ENCODE measurements around the gene VCX2.
"Not testable (repeated sequence)": the region's sequence is repeated elsewhere in the genome, so short reads cannot be mapped to it uniquely, and the experiment has no call there.

Gene VCX2

DNA sequence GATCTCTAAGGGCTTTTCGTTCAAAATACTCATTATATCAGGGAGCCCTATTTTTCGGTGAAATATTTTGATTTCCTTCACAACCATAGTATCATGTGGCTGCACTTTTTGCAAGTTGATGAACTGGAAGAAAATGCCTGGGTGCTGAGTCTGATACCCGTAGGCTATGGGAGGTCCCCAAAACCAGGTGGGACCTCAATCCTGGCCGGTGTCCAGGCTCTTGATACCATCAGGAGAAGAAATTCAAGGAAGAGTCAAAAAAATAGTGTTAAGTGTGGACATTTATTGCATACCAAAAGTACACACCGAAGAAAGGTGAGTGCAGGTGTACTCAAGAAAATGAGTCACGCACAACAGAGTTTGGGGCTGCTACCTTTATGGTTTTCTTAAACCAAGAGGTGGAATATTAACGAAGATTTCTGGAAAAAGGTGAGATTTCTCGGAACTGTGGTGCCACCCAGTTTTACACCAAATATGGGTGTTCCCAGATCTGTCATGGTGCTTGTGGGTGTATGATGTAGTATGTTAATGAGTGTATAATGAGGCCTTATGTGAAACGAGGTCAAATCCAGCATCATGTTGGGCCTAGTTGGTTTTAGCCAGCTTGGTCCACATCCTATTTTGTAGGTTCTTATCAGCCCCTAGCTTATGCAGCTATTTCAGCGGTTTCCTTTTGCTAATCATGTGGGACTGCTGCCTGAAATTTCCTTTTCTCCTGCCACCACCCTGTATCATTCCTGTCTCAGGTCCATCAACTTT lies 29.9 kb downstream of the VCX2 start:
- DNase-seq (ENCODE audit: low spot score) = no peak
- TF ChIP-seq, protein P1, sequence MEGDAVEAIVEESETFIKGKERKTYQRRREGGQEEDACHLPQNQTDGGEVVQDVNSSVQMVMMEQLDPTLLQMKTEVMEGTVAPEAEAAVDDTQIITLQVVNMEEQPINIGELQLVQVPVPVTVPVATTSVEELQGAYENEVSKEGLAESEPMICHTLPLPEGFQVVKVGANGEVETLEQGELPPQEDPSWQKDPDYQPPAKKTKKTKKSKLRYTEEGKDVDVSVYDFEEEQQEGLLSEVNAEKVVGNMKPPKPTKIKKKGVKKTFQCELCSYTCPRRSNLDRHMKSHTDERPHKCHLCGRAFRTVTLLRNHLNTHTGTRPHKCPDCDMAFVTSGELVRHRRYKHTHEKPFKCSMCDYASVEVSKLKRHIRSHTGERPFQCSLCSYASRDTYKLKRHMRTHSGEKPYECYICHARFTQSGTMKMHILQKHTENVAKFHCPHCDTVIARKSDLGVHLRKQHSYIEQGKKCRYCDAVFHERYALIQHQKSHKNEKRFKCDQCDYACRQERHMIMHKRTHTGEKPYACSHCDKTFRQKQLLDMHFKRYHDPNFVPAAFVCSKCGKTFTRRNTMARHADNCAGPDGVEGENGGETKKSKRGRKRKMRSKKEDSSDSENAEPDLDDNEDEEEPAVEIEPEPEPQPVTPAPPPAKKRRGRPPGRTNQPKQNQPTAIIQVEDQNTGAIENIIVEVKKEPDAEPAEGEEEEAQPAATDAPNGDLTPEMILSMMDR (IDR thresholded peaks at IDR 0.05; ENCODE audit: extremely low read depth, missing control alignments) = no peak

- TF ChIP-seq, protein P1 (IDR thresholded peaks at IDR 0.05; ENCODE audit: extremely low read depth, missing control alignments) = no peak
- DNase-seq (ENCODE audit: low spot score) = no peak
These were observed 31.4 kb downstream of the VCX2 start for GRCh38 chrX:8139716-8140115.

DNA sequence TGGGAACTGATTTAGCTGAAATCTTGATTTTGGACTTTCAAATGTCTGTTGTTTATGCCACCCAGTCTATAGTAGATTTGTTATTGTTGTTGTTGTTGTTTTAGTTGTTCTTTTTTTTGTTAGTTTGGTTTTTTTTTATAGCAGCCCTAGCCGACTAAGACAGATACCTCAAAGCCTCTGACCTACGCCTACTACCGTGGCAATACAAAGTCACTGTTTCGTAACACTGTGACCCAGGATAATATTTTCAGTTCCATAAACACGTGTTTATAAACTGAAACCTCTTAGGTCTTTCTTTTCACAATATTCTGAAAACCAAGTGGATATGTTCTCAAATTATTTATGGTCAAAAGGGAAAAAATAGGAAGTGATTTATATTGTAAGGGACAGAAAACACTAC lies 32.8 kb downstream of the VCX2 start:
- no peak for DNase-seq (ENCODE audit: low spot score)
- TF ChIP-seq, protein P1 (IDR thresholded peaks at IDR 0.05; ENCODE audit: extremely low read depth, missing control alignments) = no peak

GRCh38 chrX:8126648-8127047 lies 44.4 kb downstream of the VCX2 start:
- TF ChIP-seq, protein P1 (IDR thresholded peaks at IDR 0.05; ENCODE audit: extremely low read depth, missing control alignments) = no peak
- no peak for DNase-seq (ENCODE audit: low spot score)

- TF ChIP-seq, protein P1 (IDR thresholded peaks at IDR 0.05; ENCODE audit: extremely low read depth, missing control alignments) = no peak
- DNase-seq (ENCODE audit: low spot score) = no peak
These were observed 45.0 kb downstream of the VCX2 start for GRCh38 chrX:8126092-8126491.

- DNase-seq (ENCODE audit: low spot score) = no peak
- TF ChIP-seq, protein P1 (IDR thresholded peaks at IDR 0.05; ENCODE audit: extremely low read depth, missing control alignments) = no peak
These were observed 45.5 kb downstream of the VCX2 start for GRCh38 chrX:8125566-8125965.

DNA sequence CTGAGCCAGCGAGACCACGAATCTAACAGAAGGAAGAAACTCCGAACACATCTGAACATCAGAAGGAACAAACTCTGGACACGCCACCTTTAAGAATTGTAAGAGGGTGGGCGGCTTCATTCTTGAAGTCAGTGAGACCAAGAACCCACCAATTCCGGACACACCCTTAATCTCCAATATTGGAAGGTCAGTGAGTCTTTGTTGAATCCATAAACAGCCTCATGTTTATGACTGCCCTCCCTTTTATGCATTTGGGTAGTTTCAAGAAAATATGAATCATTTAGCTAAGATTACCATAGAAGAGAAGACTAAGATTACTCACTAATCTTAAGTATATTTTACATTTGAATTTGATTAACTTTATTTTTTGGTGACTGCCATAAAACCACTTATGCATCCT lies 48.5 kb downstream of the VCX2 start:
- no peak for DNase-seq (ENCODE audit: low spot score)
- TF ChIP-seq, protein P1 (IDR thresholded peaks at IDR 0.05; ENCODE audit: extremely low read depth, missing control alignments) = no peak

DNA sequence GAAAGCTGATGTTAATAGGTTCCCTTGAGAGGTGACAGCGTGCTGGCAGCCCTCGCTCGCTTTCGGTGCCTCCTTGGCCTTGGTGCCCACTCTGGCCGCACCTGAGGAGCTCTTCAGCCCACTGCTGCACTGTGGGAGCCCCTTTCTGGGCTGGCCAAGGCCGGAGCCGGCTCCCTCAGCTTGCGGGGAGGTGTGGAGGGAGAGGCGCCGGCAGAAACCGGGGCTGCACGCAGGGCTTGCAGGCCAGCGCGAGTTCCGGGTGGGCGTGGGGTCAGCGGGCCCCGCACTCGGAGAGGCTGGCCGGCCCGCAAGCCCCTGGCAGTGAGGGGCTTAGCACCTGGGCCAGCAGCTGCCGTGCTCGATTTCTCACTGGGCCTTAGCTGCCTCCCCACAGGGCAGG lies 49.7 kb downstream of the VCX2 start:
- DNase-seq (ENCODE audit: low spot score) = not testable (repeated sequence)

Measured in GM20000 (cell line).